B cell (primary cell): Measurements from ENCODE around the gene U2AF2.

Experiments
- CTCF ChIP-seq: fragments of 200-600 bp; IDR thresholded peaks from one replicate; pipeline ENCODE4 v1.8.0; 2022; ENCODE audit warnings: antibody characterized with exemption, mild to moderate bottlenecking
- EZH2 ChIP-seq: IDR thresholded peaks from 2 replicates; pipeline ENCODE4 v1.6.1; 2012; ENCODE audit warnings: borderline replicate concordance, low read depth, mild to moderate bottlenecking, moderate library complexity, low read length; ENCODE audit not compliant: insufficient read depth, poor library complexity, severe bottlenecking

GRCh38 chr19:55711719-55712118 lies 56.9 kb downstream of the U2AF2 start:
- no peak for TF ChIP-seq CTCF
- TF ChIP-seq EZH2, result no peak
